Measurements from ENCODE around the gene GATAD2B.

DNA sequence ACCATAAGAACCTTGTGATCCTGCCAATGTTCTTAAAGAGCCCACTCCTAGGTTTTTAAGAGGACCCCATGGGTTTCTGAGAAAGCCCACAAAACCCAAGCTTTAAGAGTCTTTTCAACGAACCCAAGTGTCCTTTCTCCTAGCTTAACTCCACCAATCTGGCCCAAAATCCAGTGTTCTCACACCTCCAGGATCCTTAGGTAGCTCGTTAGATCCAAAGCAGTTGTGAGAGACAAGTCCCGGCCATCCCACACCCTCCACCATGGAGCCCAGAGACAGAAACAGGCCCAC lies 22.0 kb upstream of the GATAD2B start:
- TF ChIP-seq, protein P1, sequence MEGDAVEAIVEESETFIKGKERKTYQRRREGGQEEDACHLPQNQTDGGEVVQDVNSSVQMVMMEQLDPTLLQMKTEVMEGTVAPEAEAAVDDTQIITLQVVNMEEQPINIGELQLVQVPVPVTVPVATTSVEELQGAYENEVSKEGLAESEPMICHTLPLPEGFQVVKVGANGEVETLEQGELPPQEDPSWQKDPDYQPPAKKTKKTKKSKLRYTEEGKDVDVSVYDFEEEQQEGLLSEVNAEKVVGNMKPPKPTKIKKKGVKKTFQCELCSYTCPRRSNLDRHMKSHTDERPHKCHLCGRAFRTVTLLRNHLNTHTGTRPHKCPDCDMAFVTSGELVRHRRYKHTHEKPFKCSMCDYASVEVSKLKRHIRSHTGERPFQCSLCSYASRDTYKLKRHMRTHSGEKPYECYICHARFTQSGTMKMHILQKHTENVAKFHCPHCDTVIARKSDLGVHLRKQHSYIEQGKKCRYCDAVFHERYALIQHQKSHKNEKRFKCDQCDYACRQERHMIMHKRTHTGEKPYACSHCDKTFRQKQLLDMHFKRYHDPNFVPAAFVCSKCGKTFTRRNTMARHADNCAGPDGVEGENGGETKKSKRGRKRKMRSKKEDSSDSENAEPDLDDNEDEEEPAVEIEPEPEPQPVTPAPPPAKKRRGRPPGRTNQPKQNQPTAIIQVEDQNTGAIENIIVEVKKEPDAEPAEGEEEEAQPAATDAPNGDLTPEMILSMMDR (IDR thresholded peaks at IDR 0.05 in 8 of 11, conservative IDR thresholded peaks at IDR 0.05 in 3 of 11): no peak
- no peak for TF ChIP-seq POLR2A (IDR thresholded peaks at IDR 0.05)
